ENCODE data around the gene DAO.

DNA sequence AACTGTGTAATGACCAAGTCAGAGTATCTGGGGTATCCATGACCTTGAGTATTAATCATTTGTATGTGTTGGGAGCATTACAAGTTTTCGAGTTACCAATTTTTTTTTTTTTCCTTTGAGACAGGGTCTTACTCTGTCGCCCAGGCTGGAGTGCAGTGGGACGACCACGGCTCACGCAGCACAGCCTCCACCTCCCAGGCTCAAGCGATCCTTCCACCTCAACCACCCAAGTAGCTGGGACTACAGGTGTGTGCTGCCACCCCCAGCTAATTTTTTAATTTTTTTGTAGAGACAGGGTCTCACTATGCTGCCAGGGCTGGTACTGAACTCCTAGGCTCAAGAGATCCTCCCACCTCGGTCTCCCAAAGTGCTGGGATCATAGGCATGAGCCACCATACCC is 42.2 kb upstream of the DAO start:
- TF ChIP-seq, protein P1, sequence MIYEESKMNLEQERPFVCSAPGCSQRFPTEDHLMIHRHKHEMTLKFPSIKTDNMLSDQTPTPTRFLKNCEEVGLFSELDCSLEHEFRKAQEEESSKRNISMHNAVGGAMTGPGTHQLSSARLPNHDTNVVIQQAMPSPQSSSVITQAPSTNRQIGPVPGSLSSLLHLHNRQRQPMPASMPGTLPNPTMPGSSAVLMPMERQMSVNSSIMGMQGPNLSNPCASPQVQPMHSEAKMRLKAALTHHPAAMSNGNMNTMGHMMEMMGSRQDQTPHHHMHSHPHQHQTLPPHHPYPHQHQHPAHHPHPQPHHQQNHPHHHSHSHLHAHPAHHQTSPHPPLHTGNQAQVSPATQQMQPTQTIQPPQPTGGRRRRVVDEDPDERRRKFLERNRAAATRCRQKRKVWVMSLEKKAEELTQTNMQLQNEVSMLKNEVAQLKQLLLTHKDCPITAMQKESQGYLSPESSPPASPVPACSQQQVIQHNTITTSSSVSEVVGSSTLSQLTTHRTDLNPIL (CRISPR knock-in tag; IDR thresholded peaks at IDR 0.05; ENCODE audit: low read depth) = 0 out of 2 replicates have a peak, but pooled peaks have one; percentile 20
- no peak for TF ChIP-seq ZFP3 (CRISPR knock-in tag; IDR thresholded peaks at IDR 0.05)
- TF ChIP-seq, protein P2, sequence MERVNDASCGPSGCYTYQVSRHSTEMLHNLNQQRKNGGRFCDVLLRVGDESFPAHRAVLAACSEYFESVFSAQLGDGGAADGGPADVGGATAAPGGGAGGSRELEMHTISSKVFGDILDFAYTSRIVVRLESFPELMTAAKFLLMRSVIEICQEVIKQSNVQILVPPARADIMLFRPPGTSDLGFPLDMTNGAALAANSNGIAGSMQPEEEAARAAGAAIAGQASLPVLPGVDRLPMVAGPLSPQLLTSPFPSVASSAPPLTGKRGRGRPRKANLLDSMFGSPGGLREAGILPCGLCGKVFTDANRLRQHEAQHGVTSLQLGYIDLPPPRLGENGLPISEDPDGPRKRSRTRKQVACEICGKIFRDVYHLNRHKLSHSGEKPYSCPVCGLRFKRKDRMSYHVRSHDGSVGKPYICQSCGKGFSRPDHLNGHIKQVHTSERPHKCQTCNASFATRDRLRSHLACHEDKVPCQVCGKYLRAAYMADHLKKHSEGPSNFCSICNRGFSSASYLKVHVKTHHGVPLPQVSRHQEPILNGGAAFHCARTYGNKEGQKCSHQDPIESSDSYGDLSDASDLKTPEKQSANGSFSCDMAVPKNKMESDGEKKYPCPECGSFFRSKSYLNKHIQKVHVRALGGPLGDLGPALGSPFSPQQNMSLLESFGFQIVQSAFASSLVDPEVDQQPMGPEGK (CRISPR knock-in tag; IDR thresholded peaks at IDR 0.05; ENCODE audit: borderline replicate concordance) = no peak
- TF ChIP-seq ZC3H10 (CRISPR knock-in tag; IDR thresholded peaks at IDR 0.05) = no peak
- no peak for TF ChIP-seq ISL1 (CRISPR knock-in tag; IDR thresholded peaks at IDR 0.05)
- TF ChIP-seq, protein P3, sequence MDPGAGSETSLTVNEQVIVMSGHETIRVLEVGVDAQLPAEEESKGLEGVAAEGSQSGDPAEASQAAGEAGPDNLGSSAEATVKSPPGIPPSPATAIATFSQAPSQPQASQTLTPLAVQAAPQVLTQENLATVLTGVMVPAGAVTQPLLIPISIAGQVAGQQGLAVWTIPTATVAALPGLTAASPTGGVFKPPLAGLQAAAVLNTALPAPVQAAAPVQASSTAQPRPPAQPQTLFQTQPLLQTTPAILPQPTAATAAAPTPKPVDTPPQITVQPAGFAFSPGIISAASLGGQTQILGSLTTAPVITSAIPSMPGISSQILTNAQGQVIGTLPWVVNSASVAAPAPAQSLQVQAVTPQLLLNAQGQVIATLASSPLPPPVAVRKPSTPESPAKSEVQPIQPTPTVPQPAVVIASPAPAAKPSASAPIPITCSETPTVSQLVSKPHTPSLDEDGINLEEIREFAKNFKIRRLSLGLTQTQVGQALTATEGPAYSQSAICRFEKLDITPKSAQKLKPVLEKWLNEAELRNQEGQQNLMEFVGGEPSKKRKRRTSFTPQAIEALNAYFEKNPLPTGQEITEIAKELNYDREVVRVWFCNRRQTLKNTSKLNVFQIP (CRISPR knock-in tag; IDR thresholded peaks at IDR 0.05; ENCODE audit: borderline replicate concordance, low read depth) = no peak
- no peak for TF ChIP-seq ZNF8 (CRISPR knock-in tag; IDR thresholded peaks at IDR 0.05)
- no peak for TF ChIP-seq GLIS3 (CRISPR knock-in tag; IDR thresholded peaks at IDR 0.05)
- TF ChIP-seq RARB (CRISPR knock-in tag; IDR thresholded peaks at IDR 0.05) = no peak; the same call in 1 of the 2 replicates
- TF ChIP-seq ZFP30 (CRISPR knock-in tag; IDR thresholded peaks at IDR 0.05) = no peak
- TF ChIP-seq TOX (CRISPR knock-in tag; IDR thresholded peaks at IDR 0.05; ENCODE audit: borderline replicate concordance) = no peak
- no peak for TF ChIP-seq TCF4 (CRISPR knock-in tag; IDR thresholded peaks at IDR 0.05; ENCODE audit: borderline replicate concordance)

Data from SK-N-SH treated with all-trans-retinoic acid at 6 μM for 48 hours (cell line).